Stimulated activated naive CD4-positive, alpha-beta T cell treated with Interleukin-2 at 50 U/mL for 16 hours (primary cell): ENCODE data around the gene ENKUR.
A peak's percentile ranks its signal among the peaks of the same experiment; 100 is the strongest.
"Not testable (repeated sequence)": the region's sequence is repeated elsewhere in the genome, so short reads cannot be mapped to it uniquely, and the experiment has no call there.

Experiments
- DNase-seq: peaks from one replicate; lab custom pipeline; 2025; lab: John Stamatoyannopoulos, UW

Gene ENKUR

DNA sequence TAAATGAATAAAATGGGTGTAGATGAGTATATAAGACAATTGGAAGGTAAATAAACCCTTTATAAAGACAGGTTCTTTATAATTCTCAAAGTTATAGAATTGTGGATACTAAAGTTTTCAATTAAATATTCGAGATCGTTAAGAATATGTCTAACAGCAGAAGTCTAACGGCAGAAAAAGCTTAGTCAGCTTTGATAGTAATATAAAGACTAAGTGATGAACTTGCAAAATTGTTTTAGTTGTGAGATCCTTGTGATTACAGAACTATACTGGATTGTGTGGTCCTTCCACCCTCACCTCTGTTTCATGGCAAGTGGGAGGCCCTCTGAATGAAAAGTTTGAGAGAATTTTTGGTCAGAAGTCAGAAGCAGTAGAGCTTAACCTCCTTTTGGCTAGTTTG, 2.7 kb upstream of the ENKUR start:
- DNase-seq, result no peak

DNA sequence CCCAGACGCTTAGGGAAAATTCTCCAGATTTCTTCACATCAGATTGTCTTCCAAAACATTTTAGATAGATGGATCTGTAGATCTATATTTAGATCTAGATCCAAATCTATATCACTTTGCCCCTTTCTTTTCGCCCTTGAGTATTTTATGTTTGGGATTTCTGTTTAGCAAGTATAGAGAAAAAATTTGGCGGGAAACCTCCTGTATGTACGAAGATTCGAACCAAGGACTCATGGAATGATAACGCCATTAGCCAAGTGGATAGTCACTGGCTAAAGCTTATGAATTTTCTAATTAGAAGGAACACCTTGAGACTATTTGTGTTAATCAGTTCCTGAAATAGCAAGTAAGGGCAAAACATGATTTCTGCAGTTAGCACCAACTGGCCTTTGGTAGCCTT, 1.7 kb upstream of the ENKUR start:
- DNase-seq, result no peak

DNA sequence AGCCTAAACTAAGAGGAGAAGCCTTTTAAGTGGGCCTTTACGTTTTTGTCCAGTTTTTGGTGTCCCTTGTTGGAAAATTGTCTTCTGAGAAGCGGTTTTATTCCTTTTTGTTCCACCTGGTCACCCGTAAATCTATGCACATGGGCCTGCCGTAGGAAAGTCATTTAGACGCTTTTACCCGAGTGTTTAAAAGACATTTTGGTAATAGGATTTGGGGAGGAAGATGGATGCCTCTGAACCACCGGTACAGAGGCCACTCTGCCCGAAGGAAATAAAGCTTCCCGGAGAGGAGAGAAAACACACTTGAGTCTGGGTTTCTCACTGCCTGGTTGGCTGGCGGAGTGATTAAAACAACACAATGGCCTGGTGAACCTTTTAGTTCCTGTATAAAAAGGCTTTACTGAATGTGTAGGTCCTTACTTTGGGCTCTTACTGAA, 1.2 kb upstream of the ENKUR start:
- no peak for DNase-seq

DNA sequence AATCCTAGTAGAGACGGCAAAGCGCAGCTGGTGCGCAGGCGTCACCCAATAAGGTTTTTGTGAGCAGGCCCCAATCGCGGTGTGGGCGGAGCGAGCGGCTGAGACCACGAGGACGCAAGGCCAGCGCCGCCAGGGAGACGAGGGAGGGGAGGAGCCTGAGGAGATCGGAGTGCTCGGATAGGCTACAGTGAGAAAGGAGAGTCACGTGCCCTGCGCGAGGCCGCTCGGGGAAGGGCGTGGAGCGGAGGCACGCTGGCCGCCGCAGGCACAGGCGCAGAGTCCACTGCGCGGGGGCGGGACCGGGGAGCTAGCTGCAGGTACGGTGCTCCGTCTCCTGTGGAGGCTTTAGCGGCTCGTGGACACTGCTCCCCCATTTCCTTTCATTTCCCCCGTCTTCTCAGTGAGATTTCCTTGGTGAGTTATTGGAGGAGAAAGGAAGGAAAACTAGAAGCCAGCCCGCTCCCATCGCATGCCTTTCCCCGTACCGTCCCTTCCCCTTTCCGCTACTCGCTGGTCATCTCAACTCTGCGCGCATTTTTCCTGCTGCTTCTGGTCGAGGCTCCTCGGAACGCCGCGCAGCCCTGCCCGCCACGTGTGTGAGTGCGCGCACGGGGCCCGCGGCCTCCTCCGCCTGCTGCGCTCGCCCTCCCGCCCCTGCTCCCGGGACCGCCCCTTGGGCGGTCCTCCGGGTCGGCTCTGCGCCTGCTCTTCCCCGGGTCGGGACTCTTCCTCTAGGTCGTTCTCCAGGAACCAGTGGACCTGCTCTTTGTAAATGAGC, 607 bp upstream of the ENKUR start, which contains the start of gene THNSL1:
Gene THNSL1, plus strand, starts transcription at position 237 of the 778 bp plus-strand sequence. CDS start 6,612 bp downstream, outside the sequence.
- DNase-seq, result peak; percentile 100

DNA sequence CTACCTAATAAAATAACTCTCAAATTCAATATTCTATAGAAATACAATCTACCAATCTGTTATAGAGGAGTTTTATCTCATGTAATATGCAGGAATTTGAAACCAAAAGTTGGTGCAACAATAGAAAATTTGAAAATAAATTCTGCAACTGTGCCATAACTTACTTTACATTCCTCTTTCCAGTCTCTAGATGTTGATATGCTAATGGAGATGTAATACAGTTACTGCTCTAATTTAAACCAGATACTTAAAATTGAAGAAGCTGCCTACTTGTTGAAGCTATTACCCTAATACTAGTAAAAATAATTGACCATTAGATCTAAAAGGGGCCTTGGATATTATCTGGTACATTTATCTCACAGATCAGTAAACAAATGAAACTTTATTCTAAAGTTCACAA, 1.4 kb downstream of the ENKUR start:
- no peak for DNase-seq

DNA sequence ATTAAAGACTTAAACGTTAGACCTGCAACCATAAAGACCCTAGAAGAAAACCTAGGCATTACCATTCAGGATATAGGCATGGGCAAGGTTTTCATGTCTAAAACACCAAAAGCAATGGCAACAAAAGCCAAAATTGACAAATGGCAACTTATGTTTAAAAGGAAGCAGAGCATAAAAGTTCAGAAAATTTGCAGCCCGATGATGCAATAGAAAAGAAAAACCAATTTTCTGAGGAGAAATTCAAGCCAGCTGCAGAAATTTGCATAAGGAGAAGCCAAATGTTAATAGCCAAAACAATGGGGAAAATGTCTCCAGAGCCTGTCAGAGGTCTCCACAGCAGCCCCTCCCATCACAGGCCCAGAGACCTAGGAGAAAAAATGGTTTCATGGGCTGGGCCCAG, 4.4 kb downstream of the ENKUR start:
- not testable (repeated sequence) for DNase-seq

DNA sequence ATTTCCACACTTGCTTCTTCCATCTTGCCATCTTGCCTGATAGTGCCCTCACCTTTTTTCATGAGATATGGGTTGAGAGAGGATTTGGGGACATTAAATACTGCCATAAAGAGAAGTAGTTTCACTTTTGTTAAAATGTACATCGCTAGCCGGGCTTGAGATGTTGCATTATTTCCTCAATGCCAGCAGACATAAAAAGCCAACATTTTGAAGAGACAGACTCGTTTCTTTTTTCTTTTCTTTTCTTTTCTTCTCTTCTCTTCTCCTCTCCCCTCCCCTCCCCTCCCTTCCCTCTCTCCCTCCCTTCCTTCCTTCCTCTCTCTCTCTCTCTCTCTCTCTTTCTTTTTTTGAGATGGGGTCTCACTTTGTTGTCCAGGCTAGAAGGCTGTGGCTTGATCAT, 17.9 kb downstream of the ENKUR start:
- no peak for DNase-seq

DNA sequence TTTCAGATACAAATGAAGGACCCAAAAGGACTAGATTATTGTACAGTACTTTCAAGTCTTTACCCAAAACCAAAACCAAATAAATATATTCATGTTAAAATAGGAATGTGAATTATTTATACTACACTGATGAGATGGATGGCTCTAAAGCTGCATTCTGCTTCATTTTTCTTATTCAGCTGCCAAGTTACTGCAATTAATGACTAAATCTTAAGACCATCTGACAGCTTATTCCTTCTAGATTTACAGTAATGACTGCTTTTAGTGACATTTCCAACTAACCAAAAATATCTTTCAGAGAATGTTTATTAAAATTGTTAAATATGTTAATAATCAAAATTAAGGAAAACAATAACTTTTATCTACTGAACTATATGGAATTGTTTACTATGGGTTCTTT, 20.9 kb downstream of the ENKUR start:
- no peak for DNase-seq

DNA sequence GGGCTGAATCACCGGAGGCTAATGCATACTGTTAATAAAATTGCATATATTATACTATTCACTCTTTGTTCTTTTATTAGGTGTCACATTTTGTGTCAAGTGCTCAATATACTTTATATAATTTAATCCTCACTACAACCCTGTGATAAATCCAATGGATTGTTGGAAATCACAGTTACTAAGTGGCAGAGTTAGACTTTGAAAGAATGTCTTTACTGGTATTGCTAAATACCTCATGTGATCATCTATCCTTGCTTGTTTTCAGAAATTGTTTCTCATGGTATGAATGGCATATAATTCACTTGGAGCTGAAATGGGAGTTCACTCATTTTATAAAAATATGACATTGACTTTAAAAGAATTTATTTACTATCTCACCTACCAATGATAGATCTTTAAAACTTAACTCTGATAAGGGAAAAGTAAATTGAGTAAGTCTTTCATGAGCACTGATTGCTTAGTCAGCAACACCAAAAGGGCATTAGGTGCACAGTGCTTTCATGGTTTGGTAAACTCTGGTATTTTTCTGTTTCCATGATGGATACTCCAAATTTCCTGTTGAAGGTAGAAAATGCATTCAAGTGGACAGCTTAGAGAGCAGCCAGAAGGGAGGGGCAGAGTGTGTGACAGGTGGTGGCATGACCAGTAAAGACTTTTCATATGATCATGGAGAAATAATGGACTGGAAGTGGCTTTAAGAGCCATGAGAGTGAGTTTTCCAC, 22.6 kb downstream of the ENKUR start:
- DNase-seq, result no peak

DNA sequence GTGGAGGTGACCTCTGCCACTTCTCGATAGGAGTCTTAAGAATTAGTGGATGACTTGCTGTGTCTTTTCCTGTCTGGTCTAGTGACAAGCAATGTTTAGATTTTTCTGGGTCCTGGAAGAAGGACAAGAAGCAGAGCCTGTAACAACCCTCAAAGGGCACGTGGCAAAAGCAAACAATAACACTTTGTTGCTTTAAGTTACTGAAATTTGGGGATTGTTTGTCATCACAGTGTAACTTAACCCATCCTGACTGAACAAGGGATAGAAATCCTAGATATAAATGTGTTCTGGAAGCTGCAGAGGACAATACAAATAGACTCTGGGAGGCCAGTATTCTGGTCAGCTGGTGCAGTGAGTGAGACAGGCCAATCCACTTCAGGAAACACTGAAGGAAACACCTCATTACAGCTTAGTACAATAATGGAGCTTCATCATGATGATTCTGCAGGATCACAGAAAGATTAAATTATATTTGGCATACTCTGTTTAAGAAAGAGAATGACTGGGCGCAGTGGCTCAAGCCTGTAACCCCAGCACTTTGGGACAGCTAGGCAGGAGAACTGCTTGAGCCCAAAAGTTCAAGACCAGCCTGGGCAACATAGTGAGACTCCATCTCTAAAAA, 23.3 kb downstream of the ENKUR start:
- DNase-seq, result no peak

DNA sequence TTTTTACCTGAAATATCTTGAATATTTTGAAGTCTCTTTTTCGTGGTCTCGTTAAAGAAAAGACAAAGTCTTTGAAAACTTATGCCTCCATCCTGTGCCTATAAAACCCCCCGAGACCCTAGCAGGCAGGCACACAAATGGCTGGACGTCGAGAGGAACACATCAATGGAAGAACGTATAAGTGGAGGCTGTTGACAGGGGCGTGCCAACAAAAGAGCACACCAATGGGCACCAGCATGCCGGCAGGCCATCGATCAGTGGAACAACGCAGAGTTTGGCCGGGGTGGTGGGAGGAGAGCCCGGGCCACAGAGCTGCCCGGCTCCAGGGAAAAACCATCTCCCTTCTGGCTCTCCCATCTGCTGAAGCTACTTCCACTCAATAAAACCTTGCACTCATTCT, 24.7 kb downstream of the ENKUR start:
- no peak for DNase-seq

DNA sequence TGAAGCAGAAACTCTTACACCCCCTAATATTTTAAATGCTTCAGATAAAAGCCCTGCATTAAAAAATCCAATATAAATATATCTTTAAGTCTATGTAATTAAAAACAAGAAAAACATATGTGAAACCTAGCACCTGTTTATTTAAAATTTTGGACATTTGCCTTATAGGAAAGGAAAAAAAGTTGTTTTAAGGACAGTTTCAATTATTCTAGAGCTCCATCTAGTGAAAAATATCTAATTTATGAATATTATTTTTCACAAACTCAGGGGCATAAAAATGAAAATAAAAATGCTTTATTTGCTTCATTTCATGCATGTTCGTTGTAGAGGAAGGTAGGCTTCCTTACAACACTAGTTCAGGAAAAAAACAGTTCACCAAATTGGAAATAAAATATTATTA, 26.1 kb downstream of the ENKUR start:
- DNase-seq, result no peak

DNA sequence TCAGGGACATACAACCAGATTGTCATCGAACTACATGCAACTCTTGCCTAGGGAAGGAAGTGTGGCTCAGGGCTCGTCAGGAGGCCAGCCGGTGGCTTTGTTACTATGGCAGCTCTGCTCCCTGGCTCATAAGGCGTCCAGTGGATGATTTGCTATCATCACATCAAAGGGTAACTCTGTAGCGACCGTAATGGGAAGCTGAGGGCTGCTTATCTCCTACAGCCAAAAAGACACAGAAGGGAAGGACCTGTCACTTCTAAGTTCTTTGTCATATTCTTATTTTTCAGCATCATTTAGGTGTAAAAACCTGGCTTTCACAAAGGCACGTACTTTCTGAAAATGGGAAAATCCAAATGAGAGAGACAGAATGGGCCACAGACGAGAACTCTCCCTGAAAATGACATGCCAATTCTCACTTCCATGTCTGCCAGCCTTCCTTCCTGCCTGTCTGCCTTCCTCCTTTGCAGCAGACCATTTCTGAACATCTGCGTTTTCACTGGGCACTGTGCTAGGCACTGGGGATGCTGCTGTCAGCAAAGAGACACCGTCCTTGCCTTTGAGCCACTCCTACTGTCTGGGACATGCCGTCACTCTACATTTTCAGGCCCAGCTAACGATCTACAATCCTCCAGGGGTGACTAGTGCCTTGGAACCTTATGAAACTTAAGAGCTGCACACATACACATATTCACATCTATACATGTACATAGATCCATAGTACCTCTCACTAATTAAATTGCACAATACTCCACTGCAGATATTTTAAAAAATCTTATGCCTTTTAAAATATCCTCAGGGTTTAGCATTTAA, 26.9 kb downstream of the ENKUR start:
- DNase-seq, result no peak

DNA sequence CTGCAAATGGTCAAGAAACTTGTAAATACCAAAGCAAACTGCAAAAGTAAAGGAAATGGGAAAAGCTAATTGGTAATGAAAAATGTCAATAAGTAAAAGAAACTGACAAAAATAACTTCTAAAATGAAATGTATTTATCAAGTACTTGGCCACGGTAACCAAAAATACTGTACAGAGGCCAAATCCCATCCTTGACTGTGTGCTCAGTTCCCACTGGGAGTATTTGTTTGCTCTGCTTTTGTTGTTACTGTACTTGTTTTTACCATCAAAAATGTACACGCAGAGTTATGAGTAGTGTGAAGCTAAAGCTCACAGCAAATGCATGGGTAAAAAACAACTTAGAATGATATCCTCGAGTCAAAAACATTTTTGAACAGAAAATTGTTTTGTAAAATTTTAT, 31.1 kb downstream of the ENKUR start:
- DNase-seq, result no peak

DNA sequence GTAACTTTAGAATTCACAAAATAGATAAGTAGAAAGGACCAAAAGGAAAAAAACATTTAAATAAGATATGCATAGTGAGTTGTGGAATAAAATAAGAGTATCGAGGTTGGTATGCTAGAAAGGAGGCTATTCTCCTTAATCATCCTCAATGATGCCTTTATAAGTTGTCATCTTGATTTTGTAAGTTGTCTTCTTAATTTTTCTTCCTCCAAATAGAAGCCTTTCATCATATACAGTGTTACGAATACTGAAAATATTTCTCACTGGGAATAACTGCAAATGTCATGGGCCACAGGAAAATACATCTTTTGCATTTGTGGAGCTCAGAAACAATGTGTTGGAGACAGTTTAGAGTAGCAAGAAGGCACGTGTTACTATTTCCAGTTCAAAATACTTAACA, 32.0 kb downstream of the ENKUR start:
- no peak for DNase-seq

DNA sequence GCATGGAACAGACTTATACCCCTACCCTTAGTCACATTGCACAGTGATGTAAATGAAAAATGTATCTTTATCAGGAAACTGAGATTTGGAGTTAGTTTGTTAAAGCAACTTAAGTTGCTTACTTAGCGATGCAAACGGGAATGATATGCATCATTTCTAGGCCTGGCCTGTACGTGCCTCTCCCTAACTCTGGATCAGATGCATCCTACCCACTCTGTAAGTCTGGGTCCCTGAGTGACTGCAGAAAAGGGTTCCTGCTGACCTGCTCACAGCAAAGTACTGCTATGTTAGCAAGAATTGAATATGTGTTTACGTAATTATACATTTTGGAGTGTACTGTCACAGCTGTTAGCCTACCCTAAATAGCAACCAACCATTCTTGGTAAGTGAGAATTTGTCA, 32.8 kb downstream of the ENKUR start:
- no peak for DNase-seq

DNA sequence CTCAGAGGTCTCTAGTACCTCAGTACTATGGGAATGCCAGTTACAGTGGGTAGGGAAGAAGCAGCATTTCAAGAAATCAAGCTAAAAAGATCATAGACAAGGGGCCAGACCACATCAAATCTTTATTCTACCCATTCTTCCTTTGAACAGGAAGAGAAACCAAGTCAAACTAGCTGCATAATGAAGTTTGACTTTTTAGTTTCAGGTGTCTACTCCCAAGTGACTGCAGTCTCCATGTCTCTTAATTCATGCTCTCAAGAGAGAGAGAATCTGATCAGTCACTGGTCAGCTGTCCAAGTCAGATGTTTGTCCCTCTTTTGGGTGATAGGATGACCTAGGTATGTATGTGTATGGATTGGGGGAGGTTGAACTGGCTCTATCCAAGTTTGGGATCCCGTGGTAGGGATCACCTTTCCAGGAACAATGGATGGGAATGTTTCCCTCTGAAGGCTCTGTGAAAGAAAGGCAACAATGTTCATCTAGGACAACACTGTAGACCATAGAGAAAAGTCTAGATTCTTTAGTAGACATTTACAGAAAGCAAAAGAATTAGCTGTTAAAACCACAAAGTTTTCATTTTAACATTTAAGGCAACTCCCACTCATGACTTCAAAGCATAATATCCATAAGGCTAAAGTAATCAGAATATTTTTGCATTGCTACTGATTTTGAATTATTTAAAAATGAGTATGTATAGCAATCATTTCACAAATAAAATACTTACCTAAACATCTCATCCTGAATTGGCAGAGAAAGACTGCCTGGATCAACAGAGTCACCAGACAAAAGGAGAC, 33.4 kb downstream of the ENKUR start:
- DNase-seq, result no peak

DNA sequence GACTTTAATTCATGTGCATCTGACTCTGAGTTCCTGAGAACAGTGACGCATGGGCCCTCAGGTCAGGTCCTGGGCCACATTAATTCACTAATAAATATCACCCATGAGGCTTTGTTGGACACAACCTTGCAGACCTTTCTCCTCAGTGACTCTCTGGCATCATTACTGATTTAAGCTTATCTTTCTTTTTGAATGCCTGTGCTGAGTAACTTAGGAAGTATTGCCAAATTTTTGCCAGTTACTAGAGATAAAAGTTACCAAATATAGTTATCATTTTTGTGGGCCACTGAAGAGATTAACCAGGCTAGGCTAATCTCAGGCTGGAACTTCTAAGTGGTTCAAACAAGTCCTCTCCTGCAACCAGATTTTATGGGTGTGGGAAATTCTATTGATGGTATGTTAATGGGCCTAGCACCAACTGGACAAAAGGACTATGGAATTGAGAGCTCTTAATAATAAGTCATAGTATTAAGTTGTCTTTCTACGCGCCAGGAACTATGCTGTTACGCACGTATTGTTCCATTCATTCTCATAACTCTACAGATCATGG, 34.7 kb downstream of the ENKUR start:
- DNase-seq, result no peak

DNA sequence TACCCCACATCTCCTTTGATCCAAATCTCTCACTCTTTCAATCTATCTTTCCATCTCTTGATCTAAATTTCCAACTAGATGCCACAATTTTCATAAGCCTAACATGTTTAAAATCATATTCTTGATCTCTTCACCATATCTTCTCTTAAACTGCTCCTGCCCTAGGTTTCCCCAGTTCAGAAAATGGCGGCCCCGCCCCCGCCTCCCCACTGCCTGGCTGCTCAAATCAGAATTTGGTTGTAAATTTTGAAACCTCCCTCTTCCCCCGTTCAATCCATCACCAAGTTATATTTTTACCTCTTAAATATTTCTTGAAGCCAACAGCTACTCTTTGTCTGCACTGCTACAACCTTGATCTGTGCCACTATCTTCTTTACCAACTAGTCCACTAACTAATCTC, 36.3 kb downstream of the ENKUR start:
- DNase-seq, result no peak

DNA sequence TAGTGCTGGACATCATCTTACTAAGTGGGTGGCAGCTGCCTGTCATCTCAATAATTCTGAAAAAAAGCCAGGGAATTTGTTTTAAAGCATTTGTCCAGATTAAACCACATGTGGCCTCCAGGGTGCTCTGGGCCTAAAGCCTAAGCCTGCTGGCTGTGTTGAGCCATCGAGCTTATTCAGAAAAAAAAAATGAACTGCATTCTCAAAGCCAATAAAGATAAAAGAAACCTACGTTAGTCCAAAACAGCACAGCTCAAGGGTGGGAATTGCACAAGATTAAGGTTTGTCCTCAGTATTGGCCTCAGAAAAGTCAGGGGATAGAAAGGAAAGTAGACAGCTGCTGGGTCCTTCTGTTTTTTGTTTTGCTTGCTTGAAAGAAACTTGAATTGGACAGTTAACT, 41.0 kb downstream of the ENKUR start:
- DNase-seq, result no peak

DNA sequence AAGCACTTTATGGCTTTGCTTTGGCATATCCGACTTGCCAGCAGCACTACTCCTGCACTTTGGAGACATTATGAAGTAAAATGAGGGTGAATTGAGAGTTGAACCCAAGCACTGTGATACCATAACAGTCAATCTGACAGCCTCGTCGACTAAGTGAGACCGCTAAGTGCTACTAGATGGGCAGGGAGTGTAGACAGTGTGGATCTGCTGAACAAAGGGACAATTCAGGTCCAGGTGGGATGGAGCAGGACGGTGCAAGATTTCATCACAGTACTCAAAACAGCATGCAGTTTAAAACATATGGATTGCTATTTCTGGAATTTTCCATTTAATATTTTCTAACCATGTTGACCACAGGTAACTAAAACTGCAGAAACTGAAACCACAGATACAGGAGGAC, 42.8 kb downstream of the ENKUR start:
- no peak for DNase-seq
